Esophagus muscularis mucosa (tissue), 4 donors: Measurements from ENCODE around the gene CFAP47. TPM values are rescaled to one million over a fixed set of nuclear protein-coding genes. Genes with fewer than 3 reads are reported as not detected.
"Not testable (repeated sequence)": the region's sequence is repeated elsewhere in the genome, so short reads cannot be mapped to it uniquely, and the experiment has no call there.

Experiments
- DNase-seq: peaks from one replicate; pipeline ENCODE4 v3.0.0-alpha.2; 2017; ENCODE audit errors: extremely low spot score
- H3K27ac ChIP-seq, 4 donors: fragments of 200-600 bp; sonication (generic); replicated peaks in 1 of 4; 1 replicate in 3 of 4; 2 replicates in 1 of 4; pipeline ENCODE4 v1.5.1; 2016 to 2019; ENCODE audit warnings: mild to moderate bottlenecking in 1 of 4
- H3K27me3 ChIP-seq, 4 donors: fragments of 200-600 bp; sonication (generic); one replicate each; pipeline versions ENCODE4 v1.5.1 to v1.6.0; 2016 to 2019
- H3K36me3 ChIP-seq, 4 donors: fragments of 200-600 bp; sonication (generic); one replicate each; pipeline ENCODE4 v1.5.1; 2016 to 2019
- H3K4me1 ChIP-seq, 4 donors: fragments of 200-600 bp; sonication (generic); one replicate each; pipeline ENCODE4 v1.5.1; 2016 to 2019
- H3K4me3 ChIP-seq, 4 donors: fragments of 200-600 bp; sonication (generic); 1 replicate in 2 of 4; 2 replicates in 2 of 4; pipeline ENCODE4 v1.5.1; 2016 to 2019; ENCODE audit warnings: mild to moderate bottlenecking in 4 of 4, moderate library complexity in 1 of 4
- H3K9me3 ChIP-seq, 4 donors: fragments of 200-600 bp; sonication (generic); 1 replicate in 3 of 4; 2 replicates in 1 of 4; pipeline ENCODE4 v1.5.1; 2016 to 2019
- EP300 ChIP-seq: sonication (generic); formaldehyde crosslinking; IDR thresholded peaks from one replicate; pipeline ENCODE4 v1.6.1; 2017; ENCODE audit warnings: antibody characterized with exemption
- POLR2A ChIP-seq: fragments of 450-650 bp; IDR thresholded peaks from one replicate; pipeline ENCODE4 v1.6.1; 2017; ENCODE audit warnings: antibody characterized with exemption, moderate library complexity, mild to moderate bottlenecking, low read depth
- POLR2AphosphoS5 ChIP-seq, 2 donors: sonication (generic); formaldehyde crosslinking; IDR thresholded peaks; one replicate each; pipeline ENCODE4 v1.6.1; 2017; ENCODE audit warnings: antibody characterized with exemption in 2 of 2
- WGBS: methylation state at CpG from one replicate; pipeline ENCODE4 v1.1.5; 2018; 5-methylcytosine and 5-hydroxymethylcytosine counted together
- intact Hi-C: fragments of 100-400 bp; cut with DNase I; formaldehyde crosslinking; loops from one replicate; pipeline ENCODE4 v1.15.1; 2023
- total RNA-seq, 4 donors: library from RNA; depleted of rRNA; stranded (reverse); fragments of >200 nt; gene quantifications; one replicate each; pipeline versions ENCODE4 v1.1.0 to v1.2.1, GENCODE V29; 2016
- TF ChIP-seq, protein P1 (sequence below), 3 experiments: fragments of 200-600 bp in 2 of 3; fragments of 450-650 bp in 1 of 3; sonication (generic) in 2 of 3; IDR thresholded peaks; one replicate each; pipeline ENCODE4 v1.5.1; 2017 to 2019; ENCODE audit warnings: antibody characterized with exemption in 3 of 3, mild to moderate bottlenecking in 2 of 3, moderate library complexity in 1 of 3

CFAP47 gene
- total RNA-seq, 4 donors from 2014 or later: under 0.01 TPM; not detected in 3

DNA sequence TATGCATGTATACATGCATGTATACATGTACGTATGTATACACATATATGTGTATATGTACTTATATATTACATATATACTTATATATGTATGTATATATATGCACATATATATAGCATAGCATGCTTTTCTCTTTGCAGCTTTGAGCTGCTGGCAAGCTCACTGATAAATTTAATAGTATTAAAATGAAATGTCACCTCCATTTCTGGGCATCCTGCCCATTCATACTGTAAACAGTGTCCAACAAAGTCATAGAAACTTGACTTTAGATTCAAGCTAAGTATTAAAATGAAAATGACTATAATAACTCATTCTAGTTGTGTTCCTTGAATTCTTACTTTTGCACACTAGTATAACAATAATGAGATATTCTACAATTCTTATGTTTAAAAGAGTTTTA lies 163.7 kb downstream of the CFAP47 start:
- intact Hi-C loops: no loop called here
- TF ChIP-seq, protein P1, sequence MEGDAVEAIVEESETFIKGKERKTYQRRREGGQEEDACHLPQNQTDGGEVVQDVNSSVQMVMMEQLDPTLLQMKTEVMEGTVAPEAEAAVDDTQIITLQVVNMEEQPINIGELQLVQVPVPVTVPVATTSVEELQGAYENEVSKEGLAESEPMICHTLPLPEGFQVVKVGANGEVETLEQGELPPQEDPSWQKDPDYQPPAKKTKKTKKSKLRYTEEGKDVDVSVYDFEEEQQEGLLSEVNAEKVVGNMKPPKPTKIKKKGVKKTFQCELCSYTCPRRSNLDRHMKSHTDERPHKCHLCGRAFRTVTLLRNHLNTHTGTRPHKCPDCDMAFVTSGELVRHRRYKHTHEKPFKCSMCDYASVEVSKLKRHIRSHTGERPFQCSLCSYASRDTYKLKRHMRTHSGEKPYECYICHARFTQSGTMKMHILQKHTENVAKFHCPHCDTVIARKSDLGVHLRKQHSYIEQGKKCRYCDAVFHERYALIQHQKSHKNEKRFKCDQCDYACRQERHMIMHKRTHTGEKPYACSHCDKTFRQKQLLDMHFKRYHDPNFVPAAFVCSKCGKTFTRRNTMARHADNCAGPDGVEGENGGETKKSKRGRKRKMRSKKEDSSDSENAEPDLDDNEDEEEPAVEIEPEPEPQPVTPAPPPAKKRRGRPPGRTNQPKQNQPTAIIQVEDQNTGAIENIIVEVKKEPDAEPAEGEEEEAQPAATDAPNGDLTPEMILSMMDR (IDR thresholded peaks at IDR 0.05): no peak
- TF ChIP-seq POLR2A: no peak
- no peak for TF ChIP-seq POLR2AphosphoS5 (IDR thresholded peaks at IDR 0.05)
- TF ChIP-seq EP300: no peak
- Histone ChIP-seq H3K27ac (no peak overlapping the region), H3K9me3 (no peaks in the 10 kb centered on the region), H3K4me1 (no peaks in the 10 kb centered on the region), H3K36me3 (no peaks in the 10 kb centered on the region), H3K4me3 (no peak overlapping the region), H3K27me3 (no peaks in the 10 kb centered on the region)
- no peak for DNase-seq
- WGBS: 76% methylated on average over 1 of the region's 1 CpG

DNA sequence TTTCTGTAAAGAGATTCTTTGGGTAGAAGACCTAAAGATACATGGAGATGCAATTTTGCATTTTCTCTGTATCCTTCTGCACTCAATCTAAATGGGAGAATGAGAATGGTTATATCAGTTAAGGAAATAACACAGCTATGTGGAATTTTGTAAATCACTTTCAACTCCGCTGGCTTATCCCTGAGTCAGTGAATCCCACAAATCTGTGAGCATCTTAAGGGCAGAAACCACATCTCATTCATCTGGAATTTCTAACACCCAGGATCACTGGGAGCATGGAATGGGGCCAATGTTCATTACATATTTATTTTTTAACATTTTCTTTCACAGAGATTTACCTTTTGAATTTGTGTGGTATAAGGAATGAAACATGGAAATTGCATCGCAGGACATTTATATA lies 167.8 kb downstream of the CFAP47 start:
- Histone ChIP-seq H3K9me3 (no peaks in the 10 kb centered on the region), H3K27ac (no peak overlapping the region), H3K4me1 (no peaks in the 10 kb centered on the region), H3K36me3 (no peaks in the 10 kb centered on the region), H3K27me3 (no peaks in the 10 kb centered on the region), H3K4me3 (no peak overlapping the region)
- TF ChIP-seq, protein P1 (IDR thresholded peaks at IDR 0.05): no peak
- no peak for TF ChIP-seq POLR2A
- no peak for TF ChIP-seq EP300
- TF ChIP-seq POLR2AphosphoS5 (IDR thresholded peaks at IDR 0.05): no peak
- WGBS: 72% methylated on average over 2 of the region's 2 CpGs
- no peak for DNase-seq
- intact Hi-C loops: no loop called here

DNA sequence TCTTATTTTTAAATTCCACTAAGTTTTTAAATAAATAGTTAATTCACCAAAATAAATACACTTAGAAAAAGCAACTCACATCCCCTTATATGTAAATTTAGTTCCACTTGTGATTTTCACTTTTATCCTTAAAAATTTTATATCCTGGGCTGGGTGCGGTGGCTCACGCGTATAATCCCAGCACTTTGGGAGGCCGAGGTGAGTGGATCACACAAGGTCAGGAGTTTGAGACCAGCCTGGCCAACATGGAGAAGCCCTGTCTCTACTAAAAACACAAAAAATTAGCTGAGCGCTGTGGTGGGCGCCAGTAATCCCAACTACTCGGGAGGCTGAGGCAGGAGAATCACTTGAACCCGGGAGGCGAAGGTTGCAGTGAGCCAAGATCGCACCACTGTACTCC lies 169.4 kb downstream of the CFAP47 start:
- H3K4me1 ChIP-seq, intact Hi-C loops, DNase-seq, H3K27me3 ChIP-seq, H3K9me3 ChIP-seq, H3K4me3 ChIP-seq, H3K27ac ChIP-seq, H3K36me3 ChIP-seq: not testable (repeated sequence)
- WGBS: 91% methylated on average over 10 of the region's 10 CpGs

DNA sequence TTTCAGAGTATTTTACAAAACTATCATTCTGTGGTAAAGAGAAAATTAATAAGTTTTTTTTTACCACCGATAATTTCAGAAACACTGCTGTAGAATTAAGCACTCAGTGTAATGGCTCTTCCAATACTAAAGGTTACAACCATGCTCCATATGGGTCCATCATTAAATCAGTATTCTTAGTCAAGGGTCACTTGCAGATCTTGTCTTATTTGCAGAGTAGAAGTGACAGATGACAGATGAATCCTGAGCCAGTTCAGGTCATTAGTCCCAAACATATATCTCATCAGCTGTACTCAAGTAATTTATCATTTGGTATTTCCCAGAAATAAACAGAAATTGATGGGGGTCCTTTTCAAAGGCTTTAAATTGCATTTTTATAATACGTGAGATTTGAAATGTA lies 182.9 kb downstream of the CFAP47 start:
- H3K4me3 ChIP-seq: no peak overlapping the region
- H3K4me1 ChIP-seq: no peaks in the 10 kb centered on the region
- no peak overlapping the region for H3K27ac ChIP-seq
- DNase-seq: no peak
- no peaks in the 10 kb centered on the region for H3K9me3 ChIP-seq
- TF ChIP-seq EP300: no peak
- TF ChIP-seq POLR2AphosphoS5 (IDR thresholded peaks at IDR 0.05): no peak
- no peak for TF ChIP-seq POLR2A
- TF ChIP-seq, protein P1 (IDR thresholded peaks at IDR 0.05): no peak
- H3K36me3 ChIP-seq: no peaks in the 10 kb centered on the region
- no peaks in the 10 kb centered on the region for H3K27me3 ChIP-seq
- 72% methylated on average over 2 of the region's 2 CpGs for WGBS
- intact Hi-C loops: no loop called here

DNA sequence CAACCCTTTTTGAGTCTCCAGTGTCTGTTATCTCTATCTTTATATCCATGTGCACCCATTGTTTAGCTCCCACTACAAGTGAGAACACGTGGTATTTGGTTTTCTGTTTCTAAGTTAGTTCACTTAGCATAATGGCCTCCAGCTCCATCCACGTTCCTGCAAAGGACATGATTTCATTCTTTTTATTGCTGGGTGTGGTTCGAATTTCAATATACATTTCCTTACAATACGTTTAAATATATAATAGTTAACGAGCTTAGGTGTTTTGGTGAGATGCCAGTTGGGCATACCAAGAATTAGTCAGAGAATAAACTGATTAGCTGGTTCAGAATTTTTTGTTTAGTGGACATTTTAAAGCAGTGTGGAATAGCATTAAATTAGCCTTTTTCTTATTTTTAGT lies 196.7 kb downstream of the CFAP47 start:
- 56% methylated on average over 5 of the region's 5 CpGs for WGBS
- Histone ChIP-seq H3K4me1 (no peaks in the 10 kb centered on the region), H3K36me3 (no peaks in the 10 kb centered on the region), H3K4me3 (no peak overlapping the region), H3K27me3 (no peaks in the 10 kb centered on the region), H3K27ac (no peak overlapping the region), H3K9me3 (peaks cover 0 to 13% (median 0%) of the 10 kb centered on the region in 4 donors)
- no peak for DNase-seq
- intact Hi-C loops: no loop called here
- TF ChIP-seq POLR2AphosphoS5 (IDR thresholded peaks at IDR 0.05) (no peak), POLR2A (no peak), EP300 (no peak)
- TF ChIP-seq, protein P1 (IDR thresholded peaks at IDR 0.05): no peak
